Upper lobe of left lung (tissue), 6 donors: ENCODE results near the gene DRD4. TPM values are rescaled to one million over a fixed set of nuclear protein-coding genes. Genes with fewer than 3 reads are reported as not detected.
A peak's percentile ranks its signal among the peaks of the same experiment; 100 is the strongest.

Experiments used
- ATAC-seq, 2 donors: fragments of 200-7000 bp; cut with Tn5 transposase; one replicate each; pipeline ENCODE4 v1.9.1; 2022; ENCODE audit warnings: mild to moderate bottlenecking in 2 of 2, moderate library complexity in 2 of 2; ENCODE audit not compliant: low FRiP score in 2 of 2
- DNase-seq, 2 donors: peaks; one replicate each; pipeline ENCODE4 v3.0.0-alpha.2; 2019 to 2020
- H3K27ac ChIP-seq, 4 donors: fragments of 200-600 bp; sonication (generic); one replicate each; pipeline ENCODE4 v1.5.1; 2016 to 2019
- H3K27me3 ChIP-seq, 4 donors: fragments of 200-600 bp; sonication (generic); one replicate each; pipeline ENCODE4 v1.5.1; 2017 to 2019
- H3K36me3 ChIP-seq, 4 donors: fragments of 200-600 bp; sonication (generic); one replicate each; pipeline ENCODE4 v1.5.1; 2016 to 2019
- H3K4me1 ChIP-seq, 4 donors: fragments of 200-600 bp; sonication (generic); one replicate each; pipeline ENCODE4 v1.5.1; 2018 to 2019
- H3K4me3 ChIP-seq, 4 donors: fragments of 200-600 bp; sonication (generic); one replicate each; pipeline ENCODE4 v1.5.1; 2017 to 2019; ENCODE audit warnings: mild to moderate bottlenecking in 2 of 4, moderate library complexity in 1 of 4
- H3K9me3 ChIP-seq, 4 donors: fragments of 200-600 bp; sonication (generic); one replicate each; pipeline ENCODE4 v1.5.1; 2018 to 2019
- CTCF ChIP-seq, 6 experiments: fragments of 450-650 bp in 4 of 6; fragments of 200-600 bp in 2 of 6; sonication (generic) in 2 of 6; IDR thresholded peaks; one replicate each; pipeline ENCODE4 v1.5.1; 2016 to 2019; ENCODE audit warnings: antibody characterized with exemption in 6 of 6
- EP300 ChIP-seq, 4 donors: sonication (generic); formaldehyde crosslinking; IDR thresholded peaks; one replicate each; pipeline ENCODE4 v1.5.1; 2017; ENCODE audit warnings: antibody characterized with exemption in 4 of 4, control low read depth in 2 of 4
- POLR2A ChIP-seq, 4 donors: fragments of 450-650 bp; IDR thresholded peaks; one replicate each; pipeline ENCODE4 v1.5.1; 2016 to 2017; ENCODE audit warnings: antibody characterized with exemption in 4 of 4, mild to moderate bottlenecking in 2 of 4
- POLR2AphosphoS5 ChIP-seq, 2 donors: sonication (generic); formaldehyde crosslinking; IDR thresholded peaks; one replicate each; pipeline ENCODE4 v1.5.1; 2017; ENCODE audit warnings: antibody characterized with exemption in 2 of 2
- WGBS, 2 donors: methylation state at CpG; one replicate each; pipeline ENCODE4 v1.1.5; 2017 to 2018; 5-methylcytosine and 5-hydroxymethylcytosine counted together
- total RNA-seq, 6 donors: library from RNA; depleted of rRNA in 4 of 6; stranded (reverse); fragments of >200 nt in 4 of 6; gene quantifications; one replicate each; pipeline versions ENCODE4 v1.1.0 to v1.2.1, GENCODE V29; 2016 to 2021
- donor health status: DM: no; HTN: no; CAD: no; lungs with moderate emphysema.
- donor health status: DM: no; HTN: yes; CAD: no; lungs with severe emphysema.

The DRD4 gene
- total RNA-seq, 6 donors from 2014 or later: 0.54 to 4.2 (median 1.5) TPM; not detected in 2

GRCh38 chr11:627308-627576, 9.8 kb upstream of the DRD4 start:
- Histone ChIP-seq H3K4me1 (peaks cover 0 to 12% (median 1%) of the 10 kb centered on the region in 4 donors), H3K27me3 (peaks cover 0 to 15% (median 11%) of the 10 kb centered on the region in 4 donors), H3K4me3 (peak overlapping the region in 1 of 4 donors; percentile 17), H3K9me3 (no peaks in the 10 kb centered on the region), H3K36me3 (peaks cover 0 to 4% (median 0%) of the 10 kb centered on the region in 4 donors), H3K27ac (no peak overlapping the region)
- DNase-seq (peak in 1 of 2 donors; percentile 56), ATAC-seq (no peak)
- TF ChIP-seq POLR2A (IDR thresholded peaks at IDR 0.05): no peak
- no peak for TF ChIP-seq EP300 (IDR thresholded peaks at IDR 0.05)
- no peak for TF ChIP-seq CTCF (IDR thresholded peaks at IDR 0.05)
- TF ChIP-seq POLR2AphosphoS5 (IDR thresholded peaks at IDR 0.05): no peak
- 63% methylated on average over 15 of the region's 28 CpGs; no CpG with 5 or more reads in 1 of the 2 donors for WGBS, 2 donors

- no peak overlapping the region for H3K27ac ChIP-seq
These were observed 9.0 kb upstream of the DRD4 start for GRCh38 chr11:628056-628455.

GRCh38 chr11:629237-629583, 7.9 kb upstream of the DRD4 start:
- ATAC-seq (no peak), DNase-seq (no peak)
- Histone ChIP-seq H3K27ac (no peak overlapping the region), H3K4me1 (peaks cover 0 to 12% (median 1%) of the 10 kb centered on the region in 4 donors), H3K27me3 (peaks cover 0 to 15% (median 11%) of the 10 kb centered on the region in 4 donors), H3K4me3 (no peak overlapping the region), H3K9me3 (no peaks in the 10 kb centered on the region), H3K36me3 (no peaks in the 10 kb centered on the region)
- no peak for TF ChIP-seq CTCF (IDR thresholded peaks at IDR 0.05)
- no peak for TF ChIP-seq POLR2A (IDR thresholded peaks at IDR 0.05)
- no peak for TF ChIP-seq EP300 (IDR thresholded peaks at IDR 0.05)
- no peak for TF ChIP-seq POLR2AphosphoS5 (IDR thresholded peaks at IDR 0.05)
- 53 to 57% methylated on average over 10 of the region's 10 CpGs for WGBS, 2 donors

More at GRCh38 chr11:628056-628455, 9.0 kb upstream of the DRD4 start:
- peak in 1 of 2 donors; percentile 85 for DNase-seq
- WGBS, 2 donors: 95% methylated on average over 31 of the region's 31 CpGs
- no peak for TF ChIP-seq POLR2A (IDR thresholded peaks at IDR 0.05)
- no peak for TF ChIP-seq EP300 (IDR thresholded peaks at IDR 0.05)
- no peak for TF ChIP-seq CTCF (IDR thresholded peaks at IDR 0.05)
- no peak for TF ChIP-seq POLR2AphosphoS5 (IDR thresholded peaks at IDR 0.05)
- no peak for ATAC-seq
- no peak overlapping the region for H3K4me3 ChIP-seq
- H3K9me3 ChIP-seq: no peaks in the 10 kb centered on the region
- peaks cover 0 to 15% (median 11%) of the 10 kb centered on the region in 4 donors for H3K27me3 ChIP-seq
- no peaks in the 10 kb centered on the region for H3K36me3 ChIP-seq
- H3K4me1 ChIP-seq: peaks cover 0 to 12% (median 1%) of the 10 kb centered on the region in 4 donors

GRCh38 chr11:630871-631270, 6.2 kb upstream of the DRD4 start:
- H3K4me3 ChIP-seq: no peak overlapping the region
- 92 to 96% methylated on average over 5 of the region's 5 CpGs for WGBS, 2 donors
- TF ChIP-seq EP300 (IDR thresholded peaks at IDR 0.05) (no peak), CTCF (IDR thresholded peaks at IDR 0.05) (no peak), POLR2AphosphoS5 (IDR thresholded peaks at IDR 0.05) (no peak), POLR2A (IDR thresholded peaks at IDR 0.05) (no peak)
- no peaks in the 10 kb centered on the region for H3K9me3 ChIP-seq
- peaks cover 0 to 14% (median 9%) of the 10 kb centered on the region in 4 donors for H3K27me3 ChIP-seq
- H3K27ac ChIP-seq: no peak overlapping the region
- DNase-seq (no peak), ATAC-seq (no peak)
- no peaks in the 10 kb centered on the region for H3K36me3 ChIP-seq
- peaks cover 0 to 12% (median 1%) of the 10 kb centered on the region in 4 donors for H3K4me1 ChIP-seq

- Histone ChIP-seq H3K27ac (no peak overlapping the region), H3K4me1 (peaks cover 17 to 42% (median 27%) of the 10 kb centered on the region in 4 donors), H3K27me3 (peaks cover 0 to 42% (median 21%) of the 10 kb centered on the region in 4 donors), H3K36me3 (no peaks in the 10 kb centered on the region), H3K4me3 (no peak overlapping the region), H3K9me3 (no peaks in the 10 kb centered on the region)
- DNase-seq (no peak), ATAC-seq (no peak)
- TF ChIP-seq POLR2AphosphoS5 (IDR thresholded peaks at IDR 0.05) (no peak), POLR2A (IDR thresholded peaks at IDR 0.05) (no peak), EP300 (IDR thresholded peaks at IDR 0.05) (no peak), CTCF (IDR thresholded peaks at IDR 0.05) (no peak)
- WGBS, 2 donors: 76 to 79% methylated on average over 13 to 22 of the region's 22 CpGs
These were observed 1.0 kb upstream of the DRD4 start for GRCh38 chr11:635945-636510.
